ENCODE measurements around the gene CCDC110. TPM values are rescaled to one million over a fixed set of nuclear protein-coding genes. Genes with fewer than 3 reads are reported as not detected.

Gene CCDC110
- total and polyA plus RNA-seq, 7 donors: 0.07 to 7.0 (median 0.65) TPM

GRCh38 chr4:185412412-185412811 is 59.1 kb downstream of the CCDC110 start:
- Histone ChIP-seq H3K27ac (no peak overlapping the region), H3K36me3 (ENCODE audit: insufficient read depth in 1 of 2, low read depth in 1 of 2) (peaks cover 9 to 90% of the 10 kb centered on the region in 2 donors), H3K4me1 (no peaks in the 10 kb centered on the region), H3K4me3 (no peak overlapping the region), H3K27me3 (ENCODE audit: insufficient read depth in 3 of 3, low read length in 2 of 3) (no peaks in the 10 kb centered on the region), H3K9me3 (no peaks in the 10 kb centered on the region)
- intact Hi-C loops (cut with DNase I): no loop called here
- no peak for DNase-seq
- peak in 1 of 4 donors; percentile 32 for ATAC-seq
- TF ChIP-seq CTCF (IDR thresholded peaks at IDR 0.05): no peak
- 81 to 88% (median 86%) methylated on average over 5 of the region's 5 CpGs for WGBS, 3 donors

- Histone ChIP-seq H3K9me3 (no peaks in the 10 kb centered on the region), H3K4me3 (no peak overlapping the region), H3K27ac (no peak overlapping the region), H3K27me3 (ENCODE audit: insufficient read depth in 3 of 3, low read length in 2 of 3) (no peaks in the 10 kb centered on the region), H3K4me1 (no peaks in the 10 kb centered on the region), H3K36me3 (ENCODE audit: insufficient read depth in 1 of 2, low read depth in 1 of 2) (peaks cover 4 to 90% of the 10 kb centered on the region in 2 donors)
- no peak for TF ChIP-seq CTCF (IDR thresholded peaks at IDR 0.05)
- DNase-seq (no peak), ATAC-seq (no peak)
- intact Hi-C loops (cut with DNase I): no loop called here
- 83 to 86% (median 86%) methylated on average over 5 of the region's 5 CpGs for WGBS, 3 donors
Observed at GRCh38 chr4:185411849-185412248, 59.7 kb downstream of the CCDC110 start.

- Histone ChIP-seq H3K27ac (no peak overlapping the region), H3K36me3 (ENCODE audit: insufficient read depth in 1 of 2, low read depth in 1 of 2) (peaks cover 2 to 90% of the 10 kb centered on the region in 2 donors), H3K27me3 (ENCODE audit: insufficient read depth in 3 of 3, low read length in 2 of 3) (no peaks in the 10 kb centered on the region), H3K4me3 (no peak overlapping the region), H3K4me1 (no peaks in the 10 kb centered on the region), H3K9me3 (no peaks in the 10 kb centered on the region)
- DNase-seq (no peak), ATAC-seq (no peak)
- 97 to 99% (median 98%) methylated on average over 2 of the region's 2 CpGs for WGBS, 3 donors
- intact Hi-C loops (cut with DNase I): no loop called here
- no peak for TF ChIP-seq CTCF (IDR thresholded peaks at IDR 0.05)
Observed at GRCh38 chr4:185408432-185408831, 63.1 kb downstream of the CCDC110 start.

- H3K27ac ChIP-seq: no peak overlapping the region
- no peaks in the 10 kb centered on the region for H3K9me3 ChIP-seq
- no peaks in the 10 kb centered on the region for H3K4me1 ChIP-seq
- peaks cover 4 to 98% of the 10 kb centered on the region in 2 donors for H3K36me3 ChIP-seq (ENCODE audit: insufficient read depth in 1 of 2, low read depth in 1 of 2)
- 93 to 95% (median 95%) methylated on average over 6 of the region's 6 CpGs for WGBS, 3 donors
- no peak overlapping the region for H3K4me3 ChIP-seq
- TF ChIP-seq CTCF (IDR thresholded peaks at IDR 0.05): no peak
- ATAC-seq (no peak), DNase-seq (no peak)
- no peaks in the 10 kb centered on the region for H3K27me3 ChIP-seq (ENCODE audit: insufficient read depth in 3 of 3, low read length in 2 of 3)
- intact Hi-C loops (cut with DNase I): no loop called here
Observed at GRCh38 chr4:185405296-185405999, 66.1 kb downstream of the CCDC110 start.

- H3K9me3 ChIP-seq: no peaks in the 10 kb centered on the region
- no peak overlapping the region for H3K4me3 ChIP-seq
- TF ChIP-seq CTCF (IDR thresholded peaks at IDR 0.05): no peak
- 91 to 93% (median 92%) methylated on average over 4 of the region's 4 CpGs for WGBS, 3 donors
- intact Hi-C loops (cut with DNase I): no loop called here
- H3K36me3 ChIP-seq (ENCODE audit: insufficient read depth in 1 of 2, low read depth in 1 of 2): peaks cover 4 to 100% of the 10 kb centered on the region in 2 donors
- DNase-seq (no peak), ATAC-seq (no peak)
- H3K27ac ChIP-seq: no peak overlapping the region
- H3K27me3 ChIP-seq (ENCODE audit: insufficient read depth in 3 of 3, low read length in 2 of 3): no peaks in the 10 kb centered on the region
- no peaks in the 10 kb centered on the region for H3K4me1 ChIP-seq
Observed at GRCh38 chr4:185404031-185404430, 67.5 kb downstream of the CCDC110 start.

All from psoas muscle (tissue), 8 donors.